HG02763 (cell line): ENCODE results near the gene AGTPBP1.
A peak's percentile ranks its signal among the peaks of the same experiment; 100 is the strongest.
"Not testable (repeated sequence)": the region's sequence is repeated elsewhere in the genome, so short reads cannot be mapped to it uniquely, and the experiment has no call there.

Experiments used
- ATAC-seq: cut with Tn5 transposase; IDR thresholded peaks from one replicate; pipeline ENCODE4 v1.9.1; 2021; ENCODE audit warnings: mild to moderate bottlenecking, moderate library complexity; ENCODE audit not compliant: unreplicated experiment

Gene AGTPBP1

DNA sequence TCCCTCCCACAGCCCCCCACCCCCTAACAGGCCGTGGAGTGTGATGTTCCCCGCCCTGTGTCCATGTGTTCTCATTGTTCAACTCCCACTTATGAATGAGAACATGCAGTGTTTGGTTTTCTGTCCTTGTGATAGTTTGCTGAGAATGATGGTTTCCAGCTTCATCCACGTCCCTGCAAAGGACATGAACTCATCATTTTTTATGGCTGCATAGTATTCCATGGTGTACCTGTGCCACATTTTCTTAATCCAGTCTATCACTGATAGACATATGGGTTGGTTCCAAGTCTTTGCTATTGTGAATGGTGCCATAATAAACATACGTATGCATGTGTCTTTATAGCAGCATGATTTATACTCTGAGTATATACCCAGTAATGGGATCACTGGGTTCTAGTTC, 23.9 kb downstream of the AGTPBP1 start:
- ATAC-seq = not testable (repeated sequence)

DNA sequence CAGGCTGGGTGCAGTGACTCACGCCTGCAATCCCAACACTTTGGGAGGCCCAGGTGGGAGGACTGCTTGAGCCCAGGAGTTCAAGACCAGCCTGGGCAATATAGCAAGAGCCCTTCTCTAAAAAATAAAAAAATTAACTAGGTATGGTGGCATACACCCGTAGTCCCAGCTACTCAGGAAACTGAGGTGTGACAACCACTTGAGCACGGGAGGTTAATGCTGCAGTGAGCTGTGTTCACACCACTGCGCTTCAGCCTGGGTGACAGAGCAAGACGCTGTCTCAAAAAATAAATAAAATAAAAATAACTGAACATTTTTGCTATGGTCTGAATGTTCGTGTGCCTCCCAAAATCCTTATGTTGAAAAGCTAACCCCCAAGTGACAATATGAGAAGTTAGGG, 24.5 kb downstream of the AGTPBP1 start:
- ATAC-seq = no peak

DNA sequence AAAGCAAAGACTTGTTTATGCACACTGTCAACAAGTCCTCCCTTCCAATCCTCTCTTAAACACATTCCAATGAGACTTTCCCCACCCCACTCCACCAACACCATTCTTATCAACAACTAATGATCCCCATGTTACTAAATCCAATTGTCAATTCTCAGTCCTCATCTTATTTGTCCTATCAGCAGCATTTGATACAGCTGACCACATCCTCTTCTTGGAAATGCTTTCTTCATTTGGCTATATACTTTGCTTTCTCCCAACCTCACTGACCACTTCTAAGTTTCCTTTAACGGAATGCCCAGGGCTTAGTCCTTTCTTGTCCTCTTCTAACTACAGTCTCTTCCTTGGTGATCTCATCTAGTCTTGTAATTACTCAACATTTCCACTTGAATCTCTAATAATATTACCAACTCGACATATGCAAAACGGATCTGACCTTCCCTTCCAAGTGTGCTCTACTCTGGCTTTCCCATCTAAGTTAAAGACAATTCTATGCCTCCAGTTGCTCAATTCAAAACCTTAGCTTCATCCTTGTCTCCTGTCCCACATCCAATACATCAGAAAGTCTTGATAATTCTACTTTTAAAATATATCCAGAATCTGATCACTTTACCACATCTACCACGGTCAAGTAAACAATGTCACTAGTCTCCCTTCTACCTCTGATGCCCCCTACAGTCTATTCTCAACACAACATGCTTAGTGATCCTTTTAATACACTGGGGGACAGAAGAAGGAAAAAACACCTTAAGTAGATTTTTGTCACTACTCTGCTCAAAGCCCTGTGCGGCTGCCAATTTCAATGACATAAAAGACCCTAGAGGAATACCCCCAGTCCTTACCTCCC, 25.5 kb downstream of the AGTPBP1 start:
- ATAC-seq = peak; percentile 67

- no peak for ATAC-seq
These were observed 26.2 kb downstream of the AGTPBP1 start for GRCh38 chr9:85715587-85715986.

- ATAC-seq = no peak
These were observed 27.9 kb downstream of the AGTPBP1 start for GRCh38 chr9:85713897-85714296.

- ATAC-seq = no peak
These were observed 37.0 kb downstream of the AGTPBP1 start for GRCh38 chr9:85704744-85705143.

DNA sequence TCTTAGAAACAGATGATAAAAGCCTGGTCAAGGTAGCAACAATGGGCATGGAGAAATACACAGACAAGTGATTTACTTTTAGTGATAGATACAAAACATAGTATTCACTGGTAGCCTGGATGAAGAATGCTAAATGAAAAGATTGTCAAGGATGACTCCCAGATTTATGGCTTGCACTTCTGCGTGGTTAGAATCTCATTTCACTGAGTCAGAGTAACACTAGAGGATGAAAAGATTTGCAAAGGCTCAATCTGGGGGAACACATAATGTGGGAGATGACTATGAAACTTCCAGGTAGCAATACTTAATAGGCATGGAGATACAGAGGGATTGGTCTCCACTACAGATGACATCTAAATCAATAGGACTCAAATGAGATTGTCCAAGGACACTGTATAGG, 38.4 kb downstream of the AGTPBP1 start:
- ATAC-seq = no peak

DNA sequence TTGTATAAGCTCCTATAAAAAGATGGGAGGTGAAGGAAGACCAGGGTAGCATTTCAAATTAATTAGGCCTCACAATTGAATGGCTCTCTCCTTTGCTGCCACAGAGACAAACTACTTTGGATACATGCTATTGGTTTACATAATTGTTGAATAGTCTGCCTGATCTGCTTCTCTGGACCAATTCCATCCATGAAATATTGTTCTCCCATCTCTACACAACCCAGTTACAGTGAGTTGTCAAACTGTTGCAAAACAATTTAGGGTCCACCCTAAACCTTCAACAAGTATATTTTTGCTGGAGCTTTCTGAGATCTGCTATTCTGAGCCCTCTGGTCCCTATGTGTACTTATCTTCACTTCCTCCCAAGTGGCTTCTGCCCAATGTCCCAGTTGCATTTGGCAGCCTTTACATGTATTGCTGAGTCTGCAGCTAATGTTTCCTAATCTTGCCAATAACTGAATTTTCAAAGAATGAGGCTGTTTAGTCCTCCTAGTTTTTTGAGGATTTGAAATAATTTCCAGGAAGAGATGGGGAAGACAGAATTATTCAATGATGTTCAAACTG, 38.9 kb downstream of the AGTPBP1 start:
- no peak for ATAC-seq

DNA sequence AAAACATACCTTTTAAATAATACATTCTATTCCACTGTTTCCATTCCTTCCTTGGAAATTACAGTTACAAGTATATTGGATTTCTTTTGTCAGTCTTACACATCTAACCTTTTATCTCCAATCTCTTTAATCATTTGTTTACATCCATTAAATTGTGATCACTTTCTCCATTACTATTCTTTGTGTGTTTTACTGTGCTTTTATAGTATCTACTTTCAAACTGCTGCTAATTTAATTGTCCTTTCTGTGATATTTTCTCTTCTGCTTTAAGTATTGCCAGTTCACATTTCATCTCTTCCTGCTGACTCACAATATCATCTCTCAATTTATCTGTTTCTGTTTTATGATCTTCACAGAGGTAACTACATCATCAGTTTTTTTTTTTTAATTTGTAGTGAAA, 39.6 kb downstream of the AGTPBP1 start:
- ATAC-seq = no peak

- ATAC-seq = no peak
These were observed 41.4 kb downstream of the AGTPBP1 start for GRCh38 chr9:85700330-85700729.

DNA sequence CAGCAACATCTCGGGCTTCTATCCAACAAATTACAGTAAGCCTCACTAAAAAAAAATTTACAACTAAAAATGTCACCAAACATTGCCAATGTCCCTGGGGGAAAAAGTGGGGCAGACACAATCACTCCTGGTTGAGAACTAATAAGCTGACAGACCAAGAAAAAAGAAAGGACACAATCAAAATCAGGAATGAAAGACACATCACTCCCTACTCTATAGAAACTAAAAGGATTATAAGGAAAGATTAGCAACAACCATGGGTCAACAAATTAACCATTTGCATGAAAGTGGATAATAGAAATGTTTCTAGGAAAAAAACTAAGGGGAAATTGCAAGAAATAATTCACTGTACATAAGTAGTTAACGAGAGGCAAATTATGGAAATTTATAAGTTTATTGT, 53.4 kb downstream of the AGTPBP1 start:
- ATAC-seq = no peak

- ATAC-seq = no peak
These were observed 56.7 kb downstream of the AGTPBP1 start for GRCh38 chr9:85685081-85685480.

DNA sequence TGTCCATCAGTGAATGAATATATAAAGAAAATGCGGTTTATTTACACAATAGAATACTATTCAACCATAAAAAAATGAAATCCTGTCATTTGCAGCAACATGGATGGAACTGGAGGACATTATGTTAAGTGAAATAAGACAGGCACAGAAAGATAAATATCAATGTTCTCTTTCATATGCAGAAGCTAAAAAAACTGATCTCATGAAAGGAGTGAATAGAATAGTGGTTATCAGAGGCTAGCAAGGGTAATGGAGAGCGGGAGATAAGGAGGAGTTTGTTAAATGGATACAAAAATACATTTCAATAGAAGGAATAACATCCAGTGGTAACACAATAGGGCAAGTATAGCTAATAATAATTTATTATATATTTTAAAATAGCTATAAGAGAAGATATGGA, 65.0 kb downstream of the AGTPBP1 start:
- no peak for ATAC-seq

DNA sequence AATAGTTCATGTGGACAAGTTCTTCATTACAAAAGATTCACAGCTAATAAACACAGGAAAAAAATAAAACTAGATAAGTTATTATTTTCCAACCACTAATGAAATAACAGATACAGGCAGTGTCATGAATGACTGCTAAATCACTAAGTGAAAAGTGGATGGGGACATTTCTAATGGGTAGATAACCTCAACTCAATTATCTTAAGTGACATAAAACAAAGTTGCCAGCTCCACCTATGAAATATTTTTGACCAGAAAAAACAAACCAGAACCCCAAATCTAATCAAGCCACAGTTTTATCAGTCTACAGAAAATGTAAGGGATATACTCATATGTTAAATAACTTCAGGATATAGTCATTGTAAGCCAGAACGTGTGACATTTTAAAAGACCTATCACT, 74.4 kb downstream of the AGTPBP1 start:
- ATAC-seq = no peak

DNA sequence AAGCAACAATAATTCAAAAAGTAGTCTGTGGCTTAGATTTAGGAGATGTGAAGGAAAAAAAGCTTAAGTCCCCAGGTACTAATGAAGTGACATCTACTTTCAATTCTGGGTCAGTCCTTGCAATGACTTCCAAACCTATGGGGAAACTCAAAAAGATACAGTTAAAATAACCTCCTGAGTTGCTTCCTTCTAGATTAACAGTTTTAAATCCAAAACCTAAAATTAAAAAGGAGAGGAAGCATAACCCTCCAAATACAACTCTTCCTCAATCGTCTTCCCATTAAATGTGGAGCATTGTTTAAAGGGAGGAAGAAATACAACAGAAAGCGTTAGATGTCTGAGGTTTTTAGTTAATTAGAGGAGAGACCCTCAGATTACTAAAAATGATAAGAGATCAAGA, 75.7 kb downstream of the AGTPBP1 start:
- no peak for ATAC-seq

- ATAC-seq = no peak
These were observed 79.2 kb downstream of the AGTPBP1 start for GRCh38 chr9:85662573-85662972.

DNA sequence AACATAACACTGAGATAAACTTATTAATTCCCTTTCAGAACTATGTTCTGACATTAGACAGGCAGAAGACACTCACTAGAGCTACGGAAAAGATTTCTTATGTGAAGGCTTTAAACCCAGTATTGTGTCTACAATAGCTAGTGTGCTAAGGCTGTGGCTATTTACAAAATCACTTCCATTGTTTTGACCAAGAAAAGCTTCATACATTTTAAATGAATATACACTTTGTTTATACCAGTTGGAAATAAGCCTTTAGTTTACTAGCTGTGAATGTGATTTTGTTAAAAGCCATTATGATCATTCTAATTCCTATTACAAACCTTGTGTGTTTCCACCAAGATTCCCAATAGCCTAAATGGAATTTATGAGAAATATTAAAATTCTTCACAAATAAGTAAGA, 83.0 kb downstream of the AGTPBP1 start:
- ATAC-seq = no peak

- ATAC-seq = no peak
These were observed 88.6 kb downstream of the AGTPBP1 start for GRCh38 chr9:85653153-85653552.

- ATAC-seq = no peak
These were observed 94.2 kb downstream of the AGTPBP1 start for GRCh38 chr9:85647571-85647970.

DNA sequence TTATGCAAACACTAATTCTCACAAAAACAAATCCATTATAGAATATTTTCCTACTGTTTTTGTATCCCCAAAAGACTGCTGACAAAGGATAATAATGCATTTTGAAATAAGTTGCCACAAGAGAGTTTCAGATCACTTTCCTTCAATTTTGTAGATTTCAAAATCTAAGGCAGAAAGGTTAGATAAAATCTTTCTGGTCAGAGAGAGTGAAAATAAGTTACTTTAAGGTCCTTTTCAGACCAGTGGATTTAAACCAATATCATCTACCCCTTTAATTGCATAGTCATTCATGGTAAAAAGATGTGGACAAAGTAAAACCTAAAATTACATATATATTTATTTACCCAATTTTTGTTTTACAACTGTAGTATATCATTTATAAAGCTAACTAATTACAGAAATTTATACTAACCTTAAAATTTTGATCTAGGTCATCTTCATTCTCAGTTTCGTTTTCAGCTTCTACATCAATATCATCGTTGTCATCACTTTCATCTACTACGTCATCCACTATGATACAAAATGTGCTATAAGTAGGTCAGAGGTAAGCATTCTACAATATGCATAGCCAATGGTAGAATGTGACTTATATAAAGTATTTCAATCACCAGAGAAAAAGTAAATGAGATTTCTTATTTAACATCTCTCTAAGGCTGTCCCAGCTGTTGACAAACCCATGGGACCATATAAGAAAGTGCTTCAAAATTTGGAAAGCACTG, 95.7 kb downstream of the AGTPBP1 start:
- ATAC-seq = no peak

GRCh38 chr9:85640425-85640824, 101.3 kb downstream of the AGTPBP1 start:
- ATAC-seq = no peak

GRCh38 chr9:85639675-85640186, 102.0 kb downstream of the AGTPBP1 start:
- ATAC-seq = no peak
